ENCODE measurements around the gene COBL.

Gene COBL

GRCh38 chr7:51261117-51261835 is 55.3 kb downstream of the COBL start:
- DNase-seq = no peak
- in situ Hi-C loops (cut with MboI; ENCODE audit: low pct_unique_long_range_greater_than_20kb, low sequenced_read_pairs) = no loop called here

- DNase-seq = no peak
- in situ Hi-C loops (cut with MboI; ENCODE audit: low pct_unique_long_range_greater_than_20kb, low sequenced_read_pairs) = no loop called here
These were observed 56.1 kb downstream of the COBL start for GRCh38 chr7:51260516-51260915.

DNA sequence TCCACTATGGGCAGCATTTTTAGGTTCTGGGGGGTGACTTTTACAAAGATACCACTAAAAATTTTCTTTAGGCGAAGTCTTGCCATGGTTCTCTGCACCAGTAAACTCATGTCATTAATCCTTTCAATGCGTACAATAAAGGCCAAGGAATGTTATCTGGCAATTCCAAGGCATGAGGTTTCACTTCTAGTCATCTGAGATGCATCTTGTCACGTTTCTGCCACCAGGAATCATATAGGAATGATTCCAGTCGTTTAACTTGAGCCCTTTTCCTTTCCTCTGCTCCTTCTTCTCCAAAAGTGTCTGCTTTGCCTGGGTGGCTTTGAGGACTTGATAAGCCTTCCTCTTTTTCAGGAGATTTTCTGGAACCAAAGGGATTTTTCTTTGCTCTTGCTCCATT is 56.8 kb downstream of the COBL start:
- in situ Hi-C loops (cut with MboI; ENCODE audit: low pct_unique_long_range_greater_than_20kb, low sequenced_read_pairs) = no loop called here
- DNase-seq = no peak

DNA sequence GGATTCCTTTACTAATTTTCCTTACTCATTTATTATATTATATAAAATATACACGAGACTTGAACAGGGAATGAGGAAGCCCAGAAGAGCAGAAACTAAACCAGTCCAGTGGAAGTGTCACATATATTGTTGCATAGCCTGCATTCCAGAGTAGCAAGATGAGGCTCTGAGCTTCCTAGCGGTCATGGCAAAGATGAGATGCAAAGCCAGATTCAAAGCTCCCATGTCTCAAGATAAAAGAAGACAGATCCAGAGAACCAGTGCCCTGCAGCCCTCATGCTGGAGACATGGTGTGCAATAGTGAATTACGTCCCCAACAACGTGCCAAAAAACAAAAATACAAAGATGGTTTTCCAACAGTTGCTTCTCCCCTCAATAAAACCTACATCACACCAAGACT is 59.7 kb downstream of the COBL start:
- in situ Hi-C loops (cut with MboI; ENCODE audit: low pct_unique_long_range_greater_than_20kb, low sequenced_read_pairs) = no loop called here
- no peak for DNase-seq

DNA sequence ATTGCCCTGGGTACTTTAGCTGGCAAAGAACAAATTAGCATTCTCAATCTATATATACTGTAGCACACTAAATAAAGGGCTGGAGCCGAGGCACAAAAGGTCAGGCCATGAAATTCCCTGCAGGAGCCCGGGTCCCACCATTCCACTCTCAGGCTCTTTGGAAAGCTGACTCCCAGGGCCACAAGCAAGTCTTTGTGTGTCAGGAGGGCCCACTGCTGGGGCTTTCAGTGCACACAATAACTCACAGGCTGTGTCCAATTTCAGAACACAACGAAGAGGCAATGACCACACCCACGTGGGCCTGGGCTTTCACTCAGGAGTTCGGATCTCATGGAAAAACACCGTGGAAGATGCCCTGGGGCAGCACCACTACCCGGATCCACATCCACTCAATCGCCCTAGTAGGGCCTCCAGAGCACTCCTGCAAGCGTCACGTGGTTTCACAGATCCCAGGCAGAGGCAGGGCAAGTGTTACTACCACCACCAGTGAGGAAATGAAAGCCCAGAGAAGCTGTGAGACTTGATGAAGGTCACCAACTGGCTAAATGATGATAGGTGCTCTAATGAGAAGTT is 60.3 kb downstream of the COBL start:
- no peak for DNase-seq
- in situ Hi-C loops (cut with MboI; ENCODE audit: low pct_unique_long_range_greater_than_20kb, low sequenced_read_pairs) = no loop called here

DNA sequence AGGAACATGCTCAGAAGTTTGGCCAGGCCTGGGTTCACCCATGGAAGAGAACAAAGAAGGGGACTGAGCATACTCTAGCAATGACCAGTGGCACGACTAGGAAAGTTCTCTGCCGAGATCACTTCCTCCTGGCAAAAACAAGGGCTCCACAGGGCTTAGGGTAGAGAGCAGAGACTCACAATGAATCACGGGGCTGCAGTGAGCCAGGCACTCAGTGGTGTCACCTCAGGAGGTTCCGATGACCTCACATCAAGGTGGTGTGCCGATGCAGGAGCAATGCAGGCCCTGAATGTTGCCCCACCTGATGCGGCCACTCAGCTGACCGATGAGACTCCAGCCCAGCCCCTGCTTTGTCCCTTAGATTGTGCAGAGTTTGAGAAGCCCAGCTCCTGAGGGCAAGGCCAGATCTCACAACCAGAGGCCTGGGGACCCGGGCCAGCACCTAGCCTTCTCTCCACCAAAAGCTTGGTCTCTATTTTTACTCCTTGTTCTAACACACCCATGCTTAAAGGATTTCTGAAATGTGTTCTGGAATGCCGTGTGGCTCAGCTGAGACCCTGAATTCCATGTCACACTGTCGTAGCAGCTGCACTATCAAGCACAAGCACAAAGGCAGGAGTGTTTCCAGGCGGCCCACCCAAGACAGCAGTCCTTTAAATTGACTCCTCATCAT is 60.9 kb downstream of the COBL start:
- in situ Hi-C loops (cut with MboI; ENCODE audit: low pct_unique_long_range_greater_than_20kb, low sequenced_read_pairs) = no loop called here
- no peak for DNase-seq

DNA sequence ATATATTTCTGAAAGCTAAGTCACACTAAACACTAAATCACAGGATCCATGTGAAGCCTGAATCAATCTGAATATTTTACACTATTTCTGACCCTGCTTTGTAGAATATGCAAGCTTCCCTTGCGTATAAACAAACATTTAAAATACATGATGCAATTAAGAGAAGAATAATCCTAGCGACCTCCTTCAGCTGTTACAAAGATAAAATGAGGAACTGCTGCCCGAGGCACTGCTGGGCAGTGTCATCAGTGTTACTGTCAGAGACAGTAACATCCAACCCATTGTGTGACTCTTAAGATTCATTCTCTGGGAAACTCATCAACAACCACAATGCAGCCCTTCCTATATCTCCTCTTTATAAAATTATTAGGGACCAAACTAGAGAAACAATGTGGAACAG is 61.6 kb downstream of the COBL start:
- no peak for DNase-seq
- in situ Hi-C loops (cut with MboI; ENCODE audit: low pct_unique_long_range_greater_than_20kb, low sequenced_read_pairs) = no loop called here

GRCh38 chr7:51253157-51253556 is 63.5 kb downstream of the COBL start:
- in situ Hi-C loops (cut with MboI; ENCODE audit: low pct_unique_long_range_greater_than_20kb, low sequenced_read_pairs) = no loop called here
- DNase-seq = no peak

DNA sequence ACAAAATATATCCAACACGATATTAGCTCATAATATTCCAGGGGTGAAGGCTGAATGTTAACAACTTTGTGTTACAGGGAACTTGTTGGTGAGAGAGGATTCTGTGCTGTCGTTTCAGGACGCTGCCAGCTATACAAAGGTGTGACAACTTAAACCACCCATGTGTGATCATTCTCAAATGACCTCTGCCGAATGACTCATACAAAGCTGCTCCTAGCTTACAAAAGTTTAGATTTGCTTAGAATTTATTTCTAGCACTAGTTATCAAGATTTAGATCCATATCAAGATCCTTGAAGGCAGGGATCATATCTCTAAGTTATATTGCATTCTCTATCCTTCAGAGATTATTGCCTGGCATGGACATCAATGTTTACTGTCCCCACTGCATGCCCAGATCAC is 65.3 kb downstream of the COBL start:
- in situ Hi-C loops (cut with MboI; ENCODE audit: low pct_unique_long_range_greater_than_20kb, low sequenced_read_pairs) = no loop called here
- DNase-seq = no peak

DNA sequence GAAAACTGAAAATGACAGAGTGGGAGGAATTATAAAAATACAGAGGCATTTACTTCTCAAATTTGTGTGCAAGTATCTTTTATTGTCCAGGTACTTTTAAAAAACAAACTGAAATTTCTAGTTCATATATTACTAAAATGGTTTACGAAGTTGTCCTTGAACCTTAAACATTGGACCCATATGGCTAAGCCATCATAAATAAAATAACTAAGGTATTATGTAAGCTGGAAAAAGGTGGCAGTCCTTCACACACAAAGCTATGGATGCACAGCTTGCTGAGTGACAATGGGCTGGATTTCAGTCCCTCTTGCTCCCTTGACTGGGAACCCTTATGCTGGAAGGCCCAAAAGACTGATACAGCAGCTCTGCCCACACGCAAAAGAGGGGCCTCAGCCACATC is 66.1 kb downstream of the COBL start:
- in situ Hi-C loops (cut with MboI; ENCODE audit: low pct_unique_long_range_greater_than_20kb, low sequenced_read_pairs) = no loop called here
- no peak for DNase-seq

DNA sequence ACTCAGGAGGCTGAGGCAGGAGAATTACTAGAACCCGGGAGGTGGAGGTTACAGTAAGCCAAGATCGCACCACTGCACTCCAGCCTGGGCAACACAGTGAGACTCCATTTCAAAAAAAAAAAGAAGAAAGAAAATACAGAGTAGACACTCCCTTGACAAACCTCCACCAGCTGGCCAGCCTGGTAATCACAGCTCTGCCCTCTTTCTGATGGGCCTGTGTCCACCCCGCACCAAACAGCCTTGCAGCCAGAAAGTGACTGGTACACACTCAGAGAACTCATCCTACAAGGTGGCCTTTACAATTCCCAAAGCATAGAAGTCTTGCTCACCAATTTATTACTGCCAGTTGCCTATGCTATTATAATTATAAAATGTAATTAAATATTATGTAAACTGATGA is 66.6 kb downstream of the COBL start:
- in situ Hi-C loops (cut with MboI; ENCODE audit: low pct_unique_long_range_greater_than_20kb, low sequenced_read_pairs) = no loop called here
- no peak for DNase-seq

GRCh38 chr7:51249187-51249945 is 67.2 kb downstream of the COBL start:
- no peak for DNase-seq
- in situ Hi-C loops (cut with MboI; ENCODE audit: low pct_unique_long_range_greater_than_20kb, low sequenced_read_pairs) = no loop called here

GRCh38 chr7:51246258-51247245 is 70.1 kb downstream of the COBL start:
- no peak for DNase-seq
- in situ Hi-C loops (cut with MboI; ENCODE audit: low pct_unique_long_range_greater_than_20kb, low sequenced_read_pairs) = no loop called here

- in situ Hi-C loops (cut with MboI; ENCODE audit: low pct_unique_long_range_greater_than_20kb, low sequenced_read_pairs) = no loop called here
These were observed 71.7 kb downstream of the COBL start for GRCh38 chr7:51244885-51245284.

DNA sequence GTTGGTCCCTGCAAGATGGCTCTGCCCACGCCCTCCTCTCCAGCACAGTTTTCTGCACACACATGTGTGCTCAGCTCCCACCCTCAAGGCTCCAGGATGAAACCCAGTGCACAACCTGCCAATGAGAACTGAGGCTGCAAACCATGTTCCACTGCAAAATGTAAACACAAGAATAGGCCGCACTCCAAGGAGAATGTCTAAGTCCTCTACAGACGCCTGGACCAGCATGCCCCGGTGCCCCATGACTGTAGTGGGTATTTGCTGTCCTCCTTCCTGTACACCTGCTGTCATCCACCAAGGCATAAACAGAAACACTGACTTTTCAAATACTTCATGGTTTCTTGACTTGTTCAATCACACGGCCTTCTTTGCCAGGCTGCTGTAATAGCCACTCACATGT is 72.6 kb downstream of the COBL start:
- no peak for DNase-seq
- in situ Hi-C loops (cut with MboI; ENCODE audit: low pct_unique_long_range_greater_than_20kb, low sequenced_read_pairs) = no loop called here

More at GRCh38 chr7:51244885-51245284, 71.7 kb downstream of the COBL start:
- peak; percentile 1 for DNase-seq

DNA sequence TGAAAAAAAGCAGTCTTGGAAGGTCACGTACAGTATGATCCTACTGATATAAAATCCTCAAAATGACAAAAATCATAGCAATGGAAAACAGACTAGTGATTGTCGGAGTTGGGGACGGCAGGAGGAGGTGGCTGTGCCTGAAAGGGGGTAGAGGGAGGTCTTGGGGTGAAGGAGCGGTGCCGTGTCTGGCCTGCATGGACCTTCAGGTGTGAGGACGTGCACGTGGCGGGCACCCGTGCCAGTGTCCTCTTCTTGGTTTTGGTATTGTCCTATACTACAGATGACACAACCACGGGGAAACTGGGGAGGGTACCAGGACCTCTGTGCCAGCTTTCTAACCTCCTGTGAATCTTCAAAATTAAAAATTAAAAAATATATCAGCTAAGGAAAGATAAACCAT is 73.0 kb downstream of the COBL start:
- in situ Hi-C loops (cut with MboI; ENCODE audit: low pct_unique_long_range_greater_than_20kb, low sequenced_read_pairs) = no loop called here
- DNase-seq = no peak

DNA sequence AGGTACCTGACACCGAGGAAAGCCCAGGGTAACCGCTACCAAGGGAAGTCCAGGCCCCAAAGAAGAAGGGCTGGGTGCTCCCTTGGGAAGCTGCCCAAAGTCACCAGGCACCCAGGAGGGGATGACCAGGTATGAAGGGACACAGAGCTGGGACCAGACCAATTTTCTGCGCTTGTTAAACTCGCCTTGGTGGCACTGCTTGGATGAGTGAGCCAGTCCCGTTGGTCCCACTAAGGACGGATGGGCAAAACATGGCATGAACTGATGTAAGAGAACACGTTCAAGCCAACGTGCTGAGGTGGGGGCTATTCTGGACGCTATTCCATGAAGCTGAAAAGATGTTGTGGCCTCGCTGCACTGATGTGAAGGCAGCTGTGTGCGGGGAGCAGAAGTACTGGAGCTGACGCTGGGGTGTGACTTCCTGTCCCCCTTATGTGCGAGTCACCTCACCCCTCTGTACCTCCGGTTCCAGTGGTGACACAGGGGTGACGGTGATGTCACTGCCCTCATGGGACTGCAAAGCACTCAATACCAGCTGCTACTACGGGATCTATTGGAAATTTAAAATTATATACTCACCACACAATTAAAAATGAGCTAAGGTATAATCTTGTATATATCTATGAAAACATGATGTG is 73.6 kb downstream of the COBL start:
- no peak for DNase-seq
- in situ Hi-C loops (cut with MboI; ENCODE audit: low pct_unique_long_range_greater_than_20kb, low sequenced_read_pairs) = no loop called here

DNA sequence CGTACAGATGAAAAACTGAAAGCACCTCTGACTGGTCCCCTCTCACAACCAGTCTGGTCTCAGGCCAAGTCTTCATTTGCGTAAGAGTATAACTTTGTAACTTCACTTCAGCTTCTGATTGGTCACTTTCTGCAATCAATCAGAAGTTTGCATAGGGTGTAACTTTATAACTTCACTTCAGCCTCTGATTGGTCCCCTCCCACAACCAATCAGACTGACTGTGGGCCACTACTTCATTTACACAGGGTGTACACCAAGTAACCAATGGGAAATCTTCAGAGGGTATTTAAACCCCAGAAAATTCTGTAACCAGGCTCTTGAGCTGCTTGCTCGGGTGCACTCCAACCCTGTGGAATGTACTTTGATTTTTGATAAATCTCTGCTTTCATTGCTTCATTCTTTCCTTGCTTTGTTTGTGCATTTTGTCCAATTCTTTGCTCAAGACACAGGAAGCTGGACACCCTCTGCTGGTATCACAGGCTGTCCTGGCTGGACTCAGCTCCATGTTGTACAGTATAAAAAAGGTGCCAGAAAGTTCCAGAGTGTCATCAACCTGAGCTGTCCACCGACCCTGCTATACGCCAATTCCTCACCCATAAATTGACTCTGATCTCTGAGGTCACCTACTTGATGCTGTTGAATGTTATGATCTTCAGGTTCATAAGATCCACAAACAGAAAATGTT is 74.5 kb downstream of the COBL start:
- in situ Hi-C loops (cut with MboI; ENCODE audit: low pct_unique_long_range_greater_than_20kb, low sequenced_read_pairs) = no loop called here
- no peak for DNase-seq

Data from KBM-7 (cell line).